GM18508 (cell line): ENCODE results near the gene BCO1.

Experiments used
- ATAC-seq: cut with Tn5 transposase; IDR thresholded peaks from one replicate; pipeline ENCODE4 v1.9.1; 2021; ENCODE audit warnings: moderate number of reproducible peaks; ENCODE audit not compliant: insufficient read depth, unreplicated experiment

Gene BCO1

DNA sequence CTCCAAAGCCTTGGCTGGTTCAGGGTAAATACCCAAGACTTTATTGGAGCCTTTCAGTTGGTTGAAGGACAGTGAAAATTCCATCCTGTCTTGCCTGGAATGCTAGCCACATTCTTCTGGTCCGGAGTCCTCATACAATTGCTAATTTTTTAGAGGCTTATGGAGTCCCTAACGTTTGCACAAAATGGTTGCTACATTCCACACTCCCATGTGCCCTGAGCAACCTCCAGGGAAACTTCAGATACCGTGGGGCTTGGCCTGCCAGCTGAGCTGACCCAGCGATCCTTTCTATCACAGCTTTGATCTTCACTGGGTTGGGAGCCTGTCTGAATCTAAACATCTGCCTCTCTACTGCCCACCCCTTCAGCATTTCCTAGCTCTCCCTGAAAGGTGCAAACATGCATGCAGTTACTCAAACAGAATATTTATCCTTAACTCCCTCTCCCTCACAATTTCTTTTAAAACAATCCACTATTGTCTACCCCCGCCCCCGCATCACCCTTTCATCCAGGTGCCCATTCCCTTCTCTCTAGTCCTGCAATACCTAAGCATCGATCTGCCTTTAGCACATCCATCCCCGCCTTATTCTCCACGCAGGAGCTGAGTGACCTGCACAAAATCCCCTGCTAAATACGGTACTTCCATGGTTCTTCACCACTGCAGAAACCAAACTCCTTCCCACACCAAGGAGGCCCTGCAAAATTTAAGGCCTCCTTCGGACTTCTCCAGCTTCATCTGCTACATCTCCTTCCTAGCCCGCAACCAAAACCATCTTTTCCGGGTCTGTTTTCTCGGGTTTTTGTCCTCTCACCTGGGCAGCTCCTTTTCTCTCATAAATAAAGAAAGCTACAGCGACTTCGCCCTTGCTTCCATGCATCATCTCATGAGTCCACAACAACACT lies 75.5 kb downstream of the BCO1 start:
- ATAC-seq: no peak

DNA sequence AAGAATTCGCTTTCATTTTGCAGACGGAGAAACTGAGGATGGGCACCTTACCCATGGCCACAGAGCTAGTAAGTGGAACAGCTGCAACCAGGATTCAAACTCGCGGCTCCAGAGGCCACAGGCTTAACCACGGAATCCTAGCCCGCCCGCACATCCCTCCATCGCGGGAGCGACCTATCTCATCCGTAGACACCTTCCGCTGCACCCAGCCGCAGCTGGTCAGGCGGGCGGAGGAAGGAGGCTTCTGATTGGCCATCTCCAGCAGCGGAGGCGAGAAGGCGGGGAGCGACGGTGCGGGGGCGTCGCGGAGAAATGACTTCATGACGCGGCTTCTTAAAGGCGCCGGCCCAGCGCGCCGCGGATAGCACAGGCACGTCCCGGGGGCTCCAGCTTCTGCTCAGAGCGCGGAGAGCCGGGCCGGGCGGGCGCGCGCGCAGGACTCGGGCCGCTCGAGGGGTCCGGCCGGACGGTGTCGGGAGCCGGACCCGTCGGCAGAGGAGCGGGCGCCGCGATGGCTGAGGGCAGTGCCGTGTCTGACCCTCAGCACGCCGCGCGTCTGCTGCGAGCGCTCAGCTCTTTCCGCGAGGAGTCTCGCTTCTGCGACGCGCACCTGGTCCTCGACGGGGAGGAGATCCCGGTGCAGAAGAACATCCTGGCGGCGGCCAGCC lies 76.2 kb downstream of the BCO1 start, which contains the start of gene GAN:
TSS of gene GAN (plus strand) at position 360 of the 668 bp plus-strand sequence. CDS start at position 512, 152 bp downstream.
- ATAC-seq: peak; percentile 91

DNA sequence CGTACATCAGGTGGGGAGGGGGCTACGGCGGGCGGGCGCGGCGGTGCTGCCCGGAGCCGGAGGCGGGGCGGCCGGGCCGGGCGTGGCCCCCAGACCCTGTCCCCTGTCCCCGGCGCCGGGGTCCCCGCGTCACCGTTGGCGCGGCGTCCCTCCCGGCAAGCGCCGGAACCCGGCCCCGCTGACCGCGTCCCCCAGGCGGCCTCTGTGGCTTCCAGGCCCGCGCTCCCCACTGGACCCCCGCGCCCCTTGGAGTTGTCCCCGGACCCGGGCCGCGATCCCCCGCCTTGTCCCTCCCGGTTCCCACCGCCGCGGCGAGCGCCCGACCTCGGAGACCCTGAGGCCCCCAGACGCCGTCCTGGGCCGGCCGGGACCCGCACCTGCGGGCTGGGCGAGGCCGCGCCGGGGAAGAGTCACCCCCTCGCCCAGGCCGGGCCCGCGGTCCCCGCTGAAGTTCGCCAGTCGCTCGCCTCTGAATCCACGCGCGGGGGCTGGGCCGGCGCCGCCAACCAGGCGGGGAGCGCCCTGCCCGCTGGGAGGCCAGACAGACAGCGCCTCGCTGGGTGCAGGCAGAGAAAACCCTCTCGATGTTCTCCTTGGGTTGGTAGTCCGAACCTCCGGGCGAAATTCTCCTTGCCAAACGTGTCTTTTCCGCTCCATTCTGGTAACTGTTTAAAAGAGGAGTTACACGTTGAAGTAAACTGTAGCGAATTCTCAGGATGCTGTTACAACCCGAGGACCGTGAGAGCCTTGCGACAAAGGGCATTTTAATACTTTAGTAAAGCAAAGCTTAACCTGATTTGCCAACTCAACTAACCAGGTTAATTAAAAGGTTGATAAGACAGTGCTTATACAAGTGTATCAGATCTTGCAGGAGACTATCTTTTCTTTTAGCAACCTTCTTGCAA lies 77.0 kb downstream of the BCO1 start:
- ATAC-seq: no peak

DNA sequence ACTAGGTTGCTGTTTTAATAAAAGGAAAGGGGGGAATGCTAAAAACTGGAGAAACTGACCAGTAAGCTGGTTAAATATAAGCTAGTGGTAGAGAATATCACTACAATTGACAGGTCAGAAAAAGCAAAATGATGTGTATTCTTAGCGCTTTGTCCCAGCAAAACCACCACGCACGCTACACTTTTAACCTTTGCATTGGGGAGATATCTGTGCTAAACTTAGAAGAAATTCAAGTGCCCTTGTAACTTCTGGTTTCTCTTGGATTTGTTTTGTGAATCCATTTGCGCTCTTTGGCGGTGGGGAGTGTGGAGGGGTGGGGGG lies 77.6 kb downstream of the BCO1 start:
- no peak for ATAC-seq

DNA sequence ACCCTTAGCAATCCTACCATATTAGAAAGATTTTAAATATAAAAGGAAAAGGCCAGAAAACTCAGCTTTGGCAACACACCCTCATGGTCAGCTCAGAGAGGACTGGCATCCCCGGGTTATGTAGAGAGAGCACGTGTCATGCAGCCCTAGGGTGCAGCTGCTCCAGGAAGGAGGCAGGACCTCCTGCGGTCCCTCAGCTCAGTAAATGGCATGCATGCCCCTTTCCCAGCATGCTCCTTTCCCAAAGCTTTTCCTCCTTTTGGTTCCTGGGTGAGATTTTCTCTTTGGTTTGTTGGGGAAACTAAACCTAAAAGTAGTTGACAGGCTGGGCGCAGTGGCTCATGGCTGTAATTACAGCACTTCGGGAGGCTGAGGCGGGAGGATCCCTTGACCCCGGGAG lies 80.2 kb downstream of the BCO1 start:
- ATAC-seq: no peak

DNA sequence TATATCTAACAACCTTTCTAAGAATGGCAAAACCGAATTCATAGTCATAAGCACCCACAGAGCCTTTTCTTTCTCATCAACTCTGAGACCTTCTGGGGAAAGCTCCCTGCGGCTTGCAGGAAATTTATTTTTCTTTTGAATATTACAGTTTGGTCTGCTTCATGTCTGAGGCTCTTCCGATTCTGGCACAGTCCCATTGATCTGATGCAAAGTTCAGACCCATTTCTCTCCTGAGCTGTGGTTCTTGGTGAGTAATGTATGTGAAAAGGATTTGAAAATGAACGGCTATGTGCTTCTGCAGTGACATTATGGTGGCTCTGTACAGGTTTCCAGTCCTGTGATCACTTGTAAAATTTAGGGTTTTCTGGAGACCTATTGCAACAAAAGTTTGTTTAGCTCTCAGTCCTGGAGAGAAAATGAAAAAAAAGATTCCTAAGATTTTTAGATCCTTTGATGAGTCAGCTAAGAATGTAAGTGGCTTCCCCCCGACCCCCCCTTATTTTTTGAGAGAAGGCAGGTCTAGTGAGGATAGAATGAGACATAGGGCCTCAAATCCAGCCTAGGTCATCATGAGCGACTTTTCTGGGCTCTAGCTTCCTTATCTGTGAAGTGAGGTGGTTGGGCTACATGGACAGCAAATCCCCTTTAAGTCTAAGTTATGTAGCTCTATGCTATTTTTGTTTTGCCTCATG lies 80.9 kb downstream of the BCO1 start:
- ATAC-seq: no peak

DNA sequence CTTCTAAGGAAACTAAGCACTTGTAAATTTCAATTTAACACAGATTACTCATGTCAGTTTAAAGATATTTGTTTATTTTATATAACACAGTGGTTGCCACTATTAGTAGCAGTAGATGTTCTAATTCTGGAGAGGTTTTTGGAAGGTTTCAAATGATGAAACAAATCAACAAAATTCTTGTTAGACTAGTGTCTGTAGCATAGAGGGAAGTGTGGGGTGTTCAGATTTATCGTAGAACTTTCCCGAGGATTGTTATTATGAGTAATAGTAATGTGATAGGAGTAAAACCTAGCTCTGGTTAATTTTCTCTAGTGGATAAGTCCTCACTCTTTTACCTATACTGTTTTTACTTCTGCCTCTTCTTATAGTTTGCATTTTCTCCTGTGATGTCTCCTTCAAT lies 82.5 kb downstream of the BCO1 start:
- no peak for ATAC-seq

DNA sequence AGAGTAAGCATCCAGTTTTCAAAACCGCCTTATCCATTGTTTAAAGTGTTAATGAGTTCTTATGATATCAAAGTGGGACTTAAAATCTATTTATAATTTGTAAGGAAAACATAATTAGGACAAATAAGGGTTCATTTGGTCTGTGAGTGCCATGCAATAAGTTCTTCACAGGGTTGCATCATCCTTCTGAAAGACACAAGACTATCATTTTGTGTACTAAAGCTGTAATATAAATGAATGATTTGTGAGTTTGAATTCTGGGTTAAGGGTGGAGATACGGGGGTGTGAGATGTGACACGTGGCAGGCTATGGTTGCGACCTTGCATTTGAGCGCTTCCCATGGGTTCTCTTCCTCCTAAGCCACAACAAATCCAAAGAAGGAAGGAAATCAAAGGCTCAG lies 83.0 kb downstream of the BCO1 start:
- ATAC-seq: no peak

DNA sequence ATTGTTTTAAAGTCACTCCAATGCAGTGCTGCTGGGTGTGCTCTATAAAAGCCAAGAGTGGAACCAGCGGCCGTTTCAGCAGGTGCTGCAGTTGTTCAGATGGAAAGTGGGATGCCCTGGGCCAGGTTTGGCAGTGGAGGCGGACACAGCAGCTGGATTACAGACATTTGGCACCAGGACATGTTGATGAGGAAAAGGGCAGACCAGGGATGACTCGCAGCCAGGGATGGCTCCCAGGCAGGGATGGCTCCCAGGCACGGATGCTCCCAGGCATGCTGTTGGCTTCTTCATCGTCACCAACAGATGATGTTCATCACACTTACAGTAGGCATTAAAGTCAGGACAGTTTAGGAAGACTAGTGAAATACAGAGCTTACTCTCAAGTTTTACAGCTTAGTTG lies 86.3 kb downstream of the BCO1 start:
- ATAC-seq: no peak

DNA sequence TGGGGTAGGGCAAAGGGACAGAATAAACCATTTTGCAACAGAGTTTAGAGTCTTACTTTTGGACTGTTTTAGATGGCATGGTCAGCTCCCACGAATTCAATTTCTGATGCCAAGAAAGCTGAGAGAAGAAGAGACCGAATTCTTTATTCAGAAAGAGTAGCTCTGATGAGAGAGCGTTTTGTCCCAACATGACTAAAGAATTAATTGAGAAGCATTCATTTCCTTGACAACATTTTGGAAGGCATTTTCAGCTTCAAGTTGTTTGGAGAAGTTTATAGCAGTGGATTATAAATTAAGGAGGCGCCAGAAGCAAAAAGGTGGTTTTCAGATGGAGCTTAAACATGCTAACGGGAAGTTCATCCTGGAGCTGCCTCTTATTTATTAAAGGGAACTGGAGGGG lies 88.5 kb downstream of the BCO1 start:
- no peak for ATAC-seq

DNA sequence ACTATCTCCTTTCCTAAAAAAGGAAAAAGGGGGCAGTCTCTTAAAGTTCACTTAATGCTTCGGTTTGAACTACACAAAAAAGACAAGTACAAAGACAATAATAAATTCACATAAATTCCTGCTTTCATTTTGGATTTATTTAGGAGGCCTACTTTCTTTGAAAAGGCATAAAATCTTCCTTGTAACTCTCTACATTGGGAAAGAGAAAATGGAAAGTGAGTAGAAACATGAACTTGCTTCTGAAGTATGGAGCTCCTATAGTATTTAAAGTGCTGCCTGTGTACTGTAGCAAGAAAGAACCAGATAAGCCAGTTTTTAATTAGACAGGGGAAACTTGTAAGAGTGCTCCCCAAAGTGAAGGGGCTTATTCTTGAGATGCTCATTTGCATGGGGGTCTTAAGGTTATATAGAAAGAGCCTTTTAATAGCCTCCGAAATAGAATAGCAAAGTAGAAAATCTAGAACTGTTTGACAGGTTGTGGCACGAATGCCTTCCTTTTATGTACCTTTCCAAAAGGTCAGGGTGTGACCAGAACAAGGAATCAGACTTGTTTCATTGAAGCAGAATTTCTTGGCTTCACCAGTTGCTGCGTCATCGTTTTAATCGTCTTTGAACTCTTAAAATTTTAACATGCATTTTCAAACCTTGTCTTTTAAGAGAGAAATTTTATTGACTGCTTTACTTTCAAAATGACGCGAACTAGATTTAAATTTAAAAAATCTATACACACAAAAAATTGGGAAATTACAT lies 89.1 kb downstream of the BCO1 start:
- no peak for ATAC-seq

DNA sequence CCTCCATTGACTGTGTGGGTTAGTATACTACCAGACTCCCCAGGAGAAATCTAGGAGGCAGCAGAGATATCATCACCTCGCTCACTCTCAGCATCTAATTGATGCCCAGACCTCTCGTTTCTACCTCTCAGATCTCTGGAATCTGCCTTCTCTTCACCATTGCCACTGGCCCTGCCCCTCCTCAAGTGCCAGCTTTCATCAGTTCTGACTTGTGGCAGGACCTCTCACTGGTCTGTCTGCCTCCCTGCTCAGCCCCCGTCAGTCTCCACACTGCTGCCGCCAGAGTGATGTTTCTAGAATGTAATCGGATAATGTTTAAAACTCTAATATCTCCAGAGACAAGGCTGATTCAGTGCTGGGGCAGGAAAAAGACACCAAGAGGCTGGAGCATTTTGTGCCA lies 91.5 kb downstream of the BCO1 start:
- ATAC-seq: no peak

DNA sequence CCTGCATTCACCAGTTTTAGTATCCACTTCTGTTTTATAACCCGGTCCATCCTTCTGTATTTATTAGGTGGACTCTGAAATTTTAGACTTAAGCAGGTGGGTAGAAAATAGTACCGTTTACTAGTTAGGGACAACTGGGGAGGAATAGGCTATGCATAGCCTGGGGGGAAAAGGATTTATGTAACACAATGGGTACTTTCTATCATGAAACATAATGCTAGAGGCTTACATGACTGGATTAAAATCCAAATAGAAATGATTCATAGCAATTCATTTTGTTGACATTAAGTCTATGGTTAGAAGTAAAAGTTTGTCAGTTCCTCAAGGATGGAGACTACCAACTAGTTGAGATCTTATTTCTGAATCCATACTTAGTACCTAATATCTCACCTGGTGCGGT lies 94.9 kb downstream of the BCO1 start:
- no peak for ATAC-seq

DNA sequence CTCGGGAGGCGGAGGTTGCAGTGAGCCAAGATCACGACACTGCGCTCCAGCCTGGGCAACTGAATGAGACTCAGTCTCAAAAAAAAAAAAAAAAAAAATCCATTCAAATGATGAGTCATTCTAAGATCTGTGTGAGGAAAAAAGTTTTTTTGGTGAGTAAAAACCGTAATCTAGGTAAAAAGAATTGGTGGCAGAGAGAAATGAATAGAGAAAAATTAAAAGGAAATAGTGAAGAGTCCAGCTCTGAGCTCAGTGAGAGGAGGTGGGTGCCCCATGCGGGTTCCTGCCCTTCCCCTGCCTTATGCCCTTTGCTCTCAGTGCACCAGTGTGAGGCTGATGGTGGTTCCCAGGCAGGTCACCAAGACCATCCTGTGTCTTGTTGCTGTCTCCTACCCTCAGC lies 97.2 kb downstream of the BCO1 start:
- no peak for ATAC-seq

DNA sequence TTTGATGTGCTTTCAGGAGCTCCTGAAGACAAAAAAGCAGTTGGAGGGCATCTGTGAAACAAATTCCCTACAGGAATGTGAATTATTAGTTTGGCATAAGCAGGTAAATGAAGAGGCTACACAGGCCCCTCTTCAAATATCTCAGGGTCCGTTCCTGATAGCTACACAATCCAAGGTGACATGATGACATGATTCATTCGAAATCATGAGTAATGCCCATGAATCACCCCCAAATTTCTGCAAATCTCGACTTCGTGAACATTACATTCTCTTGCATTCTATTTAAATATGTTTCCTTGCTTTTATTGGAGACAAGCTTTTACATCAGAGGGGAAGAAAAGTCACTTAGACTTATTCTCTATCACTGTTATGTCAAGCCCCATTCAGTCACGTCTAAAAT lies 98.6 kb downstream of the BCO1 start:
- no peak for ATAC-seq
